ENCODE measurements around the gene ITGB1.

Gene ITGB1

DNA sequence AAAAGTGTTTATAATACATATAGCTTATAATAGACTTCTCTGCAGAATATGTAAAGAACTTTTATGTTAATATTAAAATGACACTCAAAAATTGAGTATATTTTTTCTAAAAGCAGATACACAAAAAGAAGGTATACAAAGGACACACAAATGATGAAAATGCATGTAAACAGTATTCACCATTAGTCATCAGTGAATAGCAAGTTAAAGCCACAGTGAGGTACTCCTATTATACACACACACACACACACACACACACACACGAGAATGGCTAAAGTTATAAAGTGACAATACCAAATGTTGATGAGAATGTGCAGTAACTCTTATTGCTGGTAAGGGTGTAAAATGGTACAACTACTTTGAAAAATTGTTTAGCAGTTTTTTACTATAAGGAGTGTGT is 92.9 kb downstream of the ITGB1 start:
- DNase-seq: no peak

DNA sequence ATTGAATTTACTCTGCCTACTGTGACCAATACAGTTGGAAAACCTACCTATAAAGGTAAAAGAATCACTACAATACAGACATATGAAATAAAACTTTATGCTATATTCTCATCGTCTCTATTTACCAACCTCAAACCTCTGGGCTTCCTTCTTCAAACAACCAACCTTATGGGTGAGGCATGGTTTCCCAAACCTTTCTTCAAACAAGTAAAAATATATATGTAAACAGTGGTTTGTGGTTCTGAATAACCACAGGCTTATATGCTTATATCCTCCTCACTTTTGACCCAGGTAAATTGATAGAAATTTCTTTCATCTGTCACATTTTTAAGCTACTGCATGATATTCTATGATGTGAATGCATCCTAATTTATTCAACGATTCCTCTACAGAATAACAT is 103.6 kb downstream of the ITGB1 start:
- DNase-seq: no peak

GRCh38 chr10:32851301-32851700 is 106.7 kb downstream of the ITGB1 start:
- no peak for DNase-seq
